ENCODE measurements around the gene STXBP6. TPM values are rescaled to one million over a fixed set of nuclear protein-coding genes. Genes with fewer than 3 reads are reported as not detected.

The STXBP6 gene
- total RNA-seq, 1 experiment from 2014 or later: 0.27 TPM

DNA sequence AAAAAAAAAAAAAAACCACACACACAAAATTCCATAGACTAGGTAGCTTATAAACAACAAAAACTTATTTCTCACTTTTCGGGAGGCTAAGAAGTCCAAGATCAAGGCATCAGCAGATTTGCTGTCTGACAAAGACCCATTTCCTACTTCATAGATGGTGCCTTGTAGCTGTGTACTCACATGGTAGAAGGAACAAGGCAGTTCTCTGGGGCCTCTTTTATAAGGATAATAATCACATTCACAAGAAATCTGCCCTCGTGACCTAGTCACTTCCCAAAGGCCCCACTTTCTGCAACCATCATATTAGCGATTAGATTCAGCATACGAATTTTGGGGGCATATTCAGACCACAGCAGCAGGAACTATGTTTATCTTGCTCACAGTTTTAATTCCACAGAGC is 54.9 kb downstream of the STXBP6 start:
- Histone ChIP-seq H3K4me3 (replicated peaks in 1 of 2; ENCODE audit: low read depth in 1 of 2, low read length in 2 of 2) (no peak overlapping the region), H3K79me2 (ENCODE audit: insufficient read depth, low read length) (no peaks in the 10 kb centered on the region), H2AFZ (ENCODE audit: low read depth, low read length, poor library complexity, severe bottlenecking) (no peak overlapping the region), H3K36me3 (ENCODE audit: control insufficient read depth in 1 of 2, insufficient read depth in 2 of 2, low read length in 2 of 2) (no peaks in the 10 kb centered on the region), H4K20me1 (ENCODE audit: insufficient read depth) (no peaks in the 10 kb centered on the region), H3K4me2 (ENCODE audit: low read length) (no peak overlapping the region), H3K4me1 (ENCODE audit: control insufficient read depth in 1 of 2, insufficient read depth in 2 of 2, low read length in 2 of 2) (no peaks in the 10 kb centered on the region), H3K9me2 (ENCODE audit: insufficient read depth) (no peaks in the 10 kb centered on the region), H3K9me3 (ENCODE audit: control insufficient read depth in 1 of 2, insufficient read depth in 1 of 2, low read depth in 1 of 2, low read length in 2 of 2) (peaks cover 0 to under 1% of the 10 kb centered on the region in 2 experiments; a peak in 2 of 4 replicates), H3K27me3 (ENCODE audit: insufficient read depth, low read length) (no peaks in the 10 kb centered on the region), H3K27ac (ENCODE audit: low read depth, low read length) (no peak overlapping the region), H3K9ac (ENCODE audit: low read length) (no peak overlapping the region)
- CTCF ChIA-PET: no interaction called here
- DNase-seq (ENCODE audit: low read depth, low spot score): no peak
- RAD21 ChIA-PET (ENCODE audit: low non-redundant PET in 1 of 2, low total read pairs in 2 of 2, uncharacterized antibody in 2 of 2, unreplicated experiment in 2 of 2): no interaction called here
- intact Hi-C loops (cut with micrococcal nuclease): no loop called here
- ATAC-seq: no peak
- TF ChIP-seq, protein P1, sequence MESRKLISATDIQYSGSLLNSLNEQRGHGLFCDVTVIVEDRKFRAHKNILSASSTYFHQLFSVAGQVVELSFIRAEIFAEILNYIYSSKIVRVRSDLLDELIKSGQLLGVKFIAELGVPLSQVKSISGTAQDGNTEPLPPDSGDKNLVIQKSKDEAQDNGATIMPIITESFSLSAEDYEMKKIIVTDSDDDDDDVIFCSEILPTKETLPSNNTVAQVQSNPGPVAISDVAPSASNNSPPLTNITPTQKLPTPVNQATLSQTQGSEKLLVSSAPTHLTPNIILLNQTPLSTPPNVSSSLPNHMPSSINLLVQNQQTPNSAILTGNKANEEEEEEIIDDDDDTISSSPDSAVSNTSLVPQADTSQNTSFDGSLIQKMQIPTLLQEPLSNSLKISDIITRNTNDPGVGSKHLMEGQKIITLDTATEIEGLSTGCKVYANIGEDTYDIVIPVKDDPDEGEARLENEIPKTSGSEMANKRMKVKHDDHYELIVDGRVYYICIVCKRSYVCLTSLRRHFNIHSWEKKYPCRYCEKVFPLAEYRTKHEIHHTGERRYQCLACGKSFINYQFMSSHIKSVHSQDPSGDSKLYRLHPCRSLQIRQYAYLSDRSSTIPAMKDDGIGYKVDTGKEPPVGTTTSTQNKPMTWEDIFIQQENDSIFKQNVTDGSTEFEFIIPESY (IDR thresholded peaks at IDR 0.05; ENCODE audit: extremely low read depth, insufficient replicate concordance, low read length): no peak
- TF ChIP-seq JUND (IDR thresholded peaks at IDR 0.05): no peak
- TF ChIP-seq POLR2AphosphoS5 (IDR thresholded peaks at IDR 0.05; ENCODE audit: low read depth, low read length): no peak
- TF ChIP-seq SP1 (IDR thresholded peaks at IDR 0.05; ENCODE audit: low read depth): no peak
- no peak for TF ChIP-seq EZH2phosphoT487 (IDR thresholded peaks at IDR 0.05; ENCODE audit: borderline replicate concordance)
- no peak for TF ChIP-seq TCF7L2 (IDR thresholded peaks at IDR 0.05; ENCODE audit: borderline replicate concordance, extremely low read depth, insufficient read depth, insufficient read length)
- no peak for TF ChIP-seq RAD21 (IDR thresholded peaks at IDR 0.05; ENCODE audit: low read depth)
- no peak for TF ChIP-seq ELF1 (IDR thresholded peaks at IDR 0.05; ENCODE audit: borderline replicate concordance, low read depth)
- no peak for TF ChIP-seq POLR2A (IDR thresholded peaks at IDR 0.05; ENCODE audit: borderline replicate concordance, extremely low read depth, insufficient read depth, insufficient read length)
- TF ChIP-seq YY1 (IDR thresholded peaks at IDR 0.05; ENCODE audit: extremely low read depth, insufficient replicate concordance, low read depth, low read length): no peak
- no peak for TF ChIP-seq ATF3 (IDR thresholded peaks at IDR 0.05)
- TF ChIP-seq FOSL1 (IDR thresholded peaks at IDR 0.05; ENCODE audit: low read depth): no peak
- TF ChIP-seq EZH2 (IDR thresholded peaks at IDR 0.05): no peak
- no peak for TF ChIP-seq EGR1 (IDR thresholded peaks at IDR 0.05; ENCODE audit: low read depth)
- TF ChIP-seq ZFX (IDR thresholded peaks at IDR 0.05): no peak
- no peak for TF ChIP-seq CEBPB (IDR thresholded peaks at IDR 0.05; ENCODE audit: low read depth)
- TF ChIP-seq, protein P2, sequence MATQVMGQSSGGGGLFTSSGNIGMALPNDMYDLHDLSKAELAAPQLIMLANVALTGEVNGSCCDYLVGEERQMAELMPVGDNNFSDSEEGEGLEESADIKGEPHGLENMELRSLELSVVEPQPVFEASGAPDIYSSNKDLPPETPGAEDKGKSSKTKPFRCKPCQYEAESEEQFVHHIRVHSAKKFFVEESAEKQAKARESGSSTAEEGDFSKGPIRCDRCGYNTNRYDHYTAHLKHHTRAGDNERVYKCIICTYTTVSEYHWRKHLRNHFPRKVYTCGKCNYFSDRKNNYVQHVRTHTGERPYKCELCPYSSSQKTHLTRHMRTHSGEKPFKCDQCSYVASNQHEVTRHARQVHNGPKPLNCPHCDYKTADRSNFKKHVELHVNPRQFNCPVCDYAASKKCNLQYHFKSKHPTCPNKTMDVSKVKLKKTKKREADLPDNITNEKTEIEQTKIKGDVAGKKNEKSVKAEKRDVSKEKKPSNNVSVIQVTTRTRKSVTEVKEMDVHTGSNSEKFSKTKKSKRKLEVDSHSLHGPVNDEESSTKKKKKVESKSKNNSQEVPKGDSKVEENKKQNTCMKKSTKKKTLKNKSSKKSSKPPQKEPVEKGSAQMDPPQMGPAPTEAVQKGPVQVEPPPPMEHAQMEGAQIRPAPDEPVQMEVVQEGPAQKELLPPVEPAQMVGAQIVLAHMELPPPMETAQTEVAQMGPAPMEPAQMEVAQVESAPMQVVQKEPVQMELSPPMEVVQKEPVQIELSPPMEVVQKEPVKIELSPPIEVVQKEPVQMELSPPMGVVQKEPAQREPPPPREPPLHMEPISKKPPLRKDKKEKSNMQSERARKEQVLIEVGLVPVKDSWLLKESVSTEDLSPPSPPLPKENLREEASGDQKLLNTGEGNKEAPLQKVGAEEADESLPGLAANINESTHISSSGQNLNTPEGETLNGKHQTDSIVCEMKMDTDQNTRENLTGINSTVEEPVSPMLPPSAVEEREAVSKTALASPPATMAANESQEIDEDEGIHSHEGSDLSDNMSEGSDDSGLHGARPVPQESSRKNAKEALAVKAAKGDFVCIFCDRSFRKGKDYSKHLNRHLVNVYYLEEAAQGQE (IDR thresholded peaks at IDR 0.05; ENCODE audit: low read depth): no peak
- TF ChIP-seq CBX3 (IDR thresholded peaks at IDR 0.05; ENCODE audit: low read depth): no peak
- POLR2A ChIA-PET: no interaction called here
- BruUV-seq (replicated peaks): no TSS peak

Measured in HCT116 (cell line).